ENCODE results near the gene METTL24.

DNA sequence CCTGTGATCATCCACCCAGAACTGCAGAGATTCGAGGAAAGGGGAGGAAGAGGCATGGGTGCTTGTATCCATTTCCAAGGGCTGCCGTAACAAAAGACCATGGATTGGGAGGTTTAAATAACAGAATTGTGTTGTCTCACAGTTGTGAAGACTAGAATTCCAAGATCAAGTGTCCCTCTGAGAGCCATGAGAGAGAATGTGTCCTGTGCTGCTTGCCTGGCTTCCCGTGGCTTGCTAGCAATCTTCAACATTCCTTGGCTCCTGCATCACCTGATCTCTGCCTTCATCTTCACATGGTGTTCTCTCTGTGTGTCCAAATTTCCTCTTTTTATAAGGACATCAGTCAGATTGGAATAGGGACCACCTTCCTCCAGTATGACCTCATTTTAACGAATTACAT lies 108.1 kb downstream of the METTL24 start:
- TF ChIP-seq HHEX (CRISPR knock-in tag; IDR thresholded peaks at IDR 0.05) (no peak), ZBTB1 (CRISPR knock-in tag; IDR thresholded peaks at IDR 0.05; ENCODE audit: borderline replicate concordance) (no peak), FOXM1 (CRISPR knock-in tag; IDR thresholded peaks at IDR 0.05) (no peak), PAF1 (CRISPR knock-in tag; IDR thresholded peaks at IDR 0.05) (no peak), ZSCAN25 (CRISPR knock-in tag; IDR thresholded peaks at IDR 0.05) (no peak), NR2C2 (CRISPR knock-in tag; IDR thresholded peaks at IDR 0.05; ENCODE audit: borderline replicate concordance) (no peak), FOXA1 (IDR thresholded peaks at IDR 0.05) (no peak), FOXA1 (CRISPR knock-in tag; IDR thresholded peaks at IDR 0.05) (no peak), ZNF749 (CRISPR knock-in tag; IDR thresholded peaks at IDR 0.05; ENCODE audit: borderline replicate concordance) (no peak), ZNF124 (CRISPR knock-in tag; IDR thresholded peaks at IDR 0.05) (no peak), ARNT (IDR thresholded peaks at IDR 0.05) (no peak)
- TF ChIP-seq, protein P1, sequence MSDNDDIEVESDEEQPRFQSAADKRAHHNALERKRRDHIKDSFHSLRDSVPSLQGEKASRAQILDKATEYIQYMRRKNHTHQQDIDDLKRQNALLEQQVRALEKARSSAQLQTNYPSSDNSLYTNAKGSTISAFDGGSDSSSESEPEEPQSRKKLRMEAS (IDR thresholded peaks at IDR 0.05), result no peak
- TF ChIP-seq, protein P2, sequence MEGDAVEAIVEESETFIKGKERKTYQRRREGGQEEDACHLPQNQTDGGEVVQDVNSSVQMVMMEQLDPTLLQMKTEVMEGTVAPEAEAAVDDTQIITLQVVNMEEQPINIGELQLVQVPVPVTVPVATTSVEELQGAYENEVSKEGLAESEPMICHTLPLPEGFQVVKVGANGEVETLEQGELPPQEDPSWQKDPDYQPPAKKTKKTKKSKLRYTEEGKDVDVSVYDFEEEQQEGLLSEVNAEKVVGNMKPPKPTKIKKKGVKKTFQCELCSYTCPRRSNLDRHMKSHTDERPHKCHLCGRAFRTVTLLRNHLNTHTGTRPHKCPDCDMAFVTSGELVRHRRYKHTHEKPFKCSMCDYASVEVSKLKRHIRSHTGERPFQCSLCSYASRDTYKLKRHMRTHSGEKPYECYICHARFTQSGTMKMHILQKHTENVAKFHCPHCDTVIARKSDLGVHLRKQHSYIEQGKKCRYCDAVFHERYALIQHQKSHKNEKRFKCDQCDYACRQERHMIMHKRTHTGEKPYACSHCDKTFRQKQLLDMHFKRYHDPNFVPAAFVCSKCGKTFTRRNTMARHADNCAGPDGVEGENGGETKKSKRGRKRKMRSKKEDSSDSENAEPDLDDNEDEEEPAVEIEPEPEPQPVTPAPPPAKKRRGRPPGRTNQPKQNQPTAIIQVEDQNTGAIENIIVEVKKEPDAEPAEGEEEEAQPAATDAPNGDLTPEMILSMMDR (CRISPR knock-in tag; IDR thresholded peaks at IDR 0.05), result no peak
- TF ChIP-seq, protein P3, sequence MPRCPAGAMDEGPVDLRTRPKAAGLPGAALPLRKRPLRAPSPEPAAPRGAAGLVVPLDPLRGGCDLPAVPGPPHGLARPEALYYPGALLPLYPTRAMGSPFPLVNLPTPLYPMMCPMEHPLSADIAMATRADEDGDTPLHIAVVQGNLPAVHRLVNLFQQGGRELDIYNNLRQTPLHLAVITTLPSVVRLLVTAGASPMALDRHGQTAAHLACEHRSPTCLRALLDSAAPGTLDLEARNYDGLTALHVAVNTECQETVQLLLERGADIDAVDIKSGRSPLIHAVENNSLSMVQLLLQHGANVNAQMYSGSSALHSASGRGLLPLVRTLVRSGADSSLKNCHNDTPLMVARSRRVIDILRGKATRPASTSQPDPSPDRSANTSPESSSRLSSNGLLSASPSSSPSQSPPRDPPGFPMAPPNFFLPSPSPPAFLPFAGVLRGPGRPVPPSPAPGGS (CRISPR knock-in tag; IDR thresholded peaks at IDR 0.05), result no peak

Measured in HepG2 (cell line).